NCI-H2081 treated with DMSO at 0.1 percent for 48 hours (cell line): ENCODE measurements around the gene TLE6.
"Not testable (repeated sequence)": the region's sequence is repeated elsewhere in the genome, so short reads cannot be mapped to it uniquely, and the experiment has no call there.

ENCODE experiments used
- DNase-seq: peaks from one replicate; lab custom pipeline; 2025; lab: John Stamatoyannopoulos, UW

TLE6 gene

DNA sequence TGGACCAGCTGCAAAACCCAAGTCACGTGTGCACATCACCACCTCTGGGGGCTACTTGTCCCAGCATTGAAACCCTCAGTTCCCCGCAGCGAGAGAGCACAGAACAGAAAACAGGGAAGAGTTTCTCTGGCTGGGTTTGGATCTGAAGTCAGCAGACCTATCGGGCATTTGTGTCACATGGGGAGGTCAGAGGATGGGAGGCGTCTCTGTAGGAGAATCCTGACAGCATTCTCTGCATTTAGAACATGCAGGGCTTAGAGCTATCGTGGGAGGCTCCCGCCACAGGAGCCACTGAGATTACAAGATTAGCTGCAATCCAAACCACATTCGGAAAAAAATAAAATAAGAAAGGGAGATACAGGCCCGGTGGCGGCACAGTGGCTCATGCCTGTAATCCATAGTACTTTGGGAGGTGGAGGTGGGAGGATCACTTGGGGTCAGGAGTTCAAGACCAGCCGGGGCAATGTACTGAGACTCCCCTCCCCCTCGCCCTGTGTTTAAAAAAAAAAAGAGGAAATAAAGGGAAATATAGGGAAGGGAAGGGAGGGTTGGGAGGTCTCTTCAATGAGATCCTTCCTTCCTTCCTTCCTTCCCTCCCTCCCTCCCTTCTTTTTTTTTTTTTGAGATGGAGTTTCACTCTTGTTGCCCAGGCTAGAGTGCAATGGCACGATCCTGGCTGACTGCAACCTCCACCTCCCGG is 2.9 kb upstream of the TLE6 start:
- DNase-seq, result no peak

DNA sequence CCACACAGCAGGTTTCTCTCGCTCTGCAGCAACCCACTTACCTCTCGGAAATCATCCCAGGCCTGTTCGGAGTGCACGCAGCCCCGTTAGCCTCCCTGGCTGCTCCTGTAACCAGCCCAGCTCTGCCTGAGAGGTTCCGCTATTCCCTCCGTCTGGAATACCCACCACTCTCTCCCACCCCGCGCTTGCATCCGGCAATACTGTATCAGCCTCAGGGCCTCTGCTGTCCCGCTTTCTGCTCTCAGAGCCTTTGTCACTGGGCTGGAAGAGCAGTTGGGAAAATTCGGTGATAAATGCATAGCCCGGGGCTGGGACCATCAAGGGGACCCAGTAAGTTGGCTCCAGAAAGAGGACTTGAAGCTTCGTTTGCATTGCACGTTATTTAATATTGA is 759 bp upstream of the TLE6 start:
- no peak for DNase-seq

DNA sequence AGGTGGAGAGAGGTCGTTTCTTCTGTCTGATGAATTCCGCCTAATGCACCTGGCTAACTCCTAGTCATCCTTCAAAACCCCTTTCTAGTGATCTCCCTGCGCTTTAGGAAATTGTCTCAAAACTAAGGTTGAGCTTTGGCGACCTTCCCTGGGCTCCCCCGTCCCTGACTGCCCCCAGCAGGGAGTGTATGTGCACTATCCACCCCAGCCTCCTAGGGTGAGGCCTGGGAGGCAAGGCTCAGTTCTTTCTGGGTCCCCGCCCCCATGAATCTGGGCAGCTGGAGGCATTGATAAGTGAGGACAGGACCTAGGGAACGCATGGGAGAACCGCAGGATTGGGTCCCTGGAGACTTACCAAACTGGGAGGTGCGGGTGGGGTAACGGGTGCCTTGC is 378 bp downstream of the TLE6 start:
- no peak for DNase-seq

DNA sequence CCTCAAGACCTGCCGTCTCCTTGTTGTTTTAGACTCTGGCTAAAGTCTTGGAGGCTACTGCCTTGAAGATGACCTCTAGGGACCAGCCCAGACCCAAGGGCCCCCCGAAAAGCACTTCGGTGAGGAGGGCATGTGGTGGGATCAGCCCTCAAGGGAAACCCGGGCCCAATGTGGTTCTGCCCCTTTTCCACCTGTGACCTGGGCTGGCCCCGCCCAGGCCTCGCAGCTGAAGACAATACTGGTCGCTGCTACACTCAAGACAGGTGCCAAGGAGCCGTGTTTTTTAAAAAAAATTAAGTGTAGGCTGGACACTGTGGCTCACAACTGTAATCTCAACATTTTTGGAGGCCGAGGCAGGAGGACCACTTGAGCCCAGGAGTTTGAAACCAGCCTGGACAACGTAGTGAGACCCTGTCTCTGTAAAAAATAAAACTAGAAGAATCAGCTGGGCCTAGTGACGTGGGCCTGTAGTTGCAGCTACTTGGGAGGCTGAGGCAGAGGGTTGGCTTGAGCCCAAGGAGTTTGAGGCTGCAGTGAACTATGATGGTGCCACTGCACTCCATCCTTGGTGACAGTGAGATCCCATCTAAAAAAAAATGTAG is 903 bp downstream of the TLE6 start:
- DNase-seq, result no peak

DNA sequence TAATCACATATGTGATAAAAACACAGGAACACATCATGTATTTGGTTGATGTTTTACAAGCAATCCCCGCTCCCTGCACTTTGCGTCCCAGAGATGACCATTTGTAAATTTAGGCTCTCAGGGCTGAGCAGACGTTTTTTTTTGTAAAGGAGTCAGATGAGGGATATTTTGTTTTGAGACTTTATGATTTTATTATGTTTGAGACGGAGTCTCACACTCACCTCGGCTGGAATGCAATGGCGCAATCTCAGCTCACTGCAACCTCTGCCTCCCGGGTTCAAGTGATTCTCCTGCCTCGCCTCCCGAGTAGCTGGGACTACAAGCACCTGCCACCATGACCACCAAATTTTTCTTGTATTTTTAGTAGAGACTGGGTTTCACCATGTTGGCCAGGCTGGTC is 1.4 kb downstream of the TLE6 start:
- no peak for DNase-seq

DNA sequence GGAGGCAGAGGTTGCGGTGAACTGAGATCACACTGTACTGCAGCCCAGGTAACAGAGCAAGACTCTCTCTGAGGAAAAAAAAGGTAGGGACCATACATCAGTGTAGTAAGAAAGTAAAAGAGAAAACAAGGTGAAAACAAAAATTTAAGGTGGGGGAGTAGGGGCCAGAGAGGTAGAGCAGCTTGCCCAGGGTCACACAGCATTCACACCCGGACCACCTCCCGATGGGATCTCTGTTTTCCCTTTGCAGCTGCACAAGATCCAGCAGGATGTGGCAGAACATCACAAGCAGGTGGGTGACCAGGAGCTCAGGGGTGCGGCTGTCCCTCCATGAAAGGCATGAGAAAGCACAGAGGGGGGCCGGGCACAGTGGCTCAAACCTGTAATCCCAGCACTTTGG is 4.5 kb downstream of the TLE6 start:
- no peak for DNase-seq

DNA sequence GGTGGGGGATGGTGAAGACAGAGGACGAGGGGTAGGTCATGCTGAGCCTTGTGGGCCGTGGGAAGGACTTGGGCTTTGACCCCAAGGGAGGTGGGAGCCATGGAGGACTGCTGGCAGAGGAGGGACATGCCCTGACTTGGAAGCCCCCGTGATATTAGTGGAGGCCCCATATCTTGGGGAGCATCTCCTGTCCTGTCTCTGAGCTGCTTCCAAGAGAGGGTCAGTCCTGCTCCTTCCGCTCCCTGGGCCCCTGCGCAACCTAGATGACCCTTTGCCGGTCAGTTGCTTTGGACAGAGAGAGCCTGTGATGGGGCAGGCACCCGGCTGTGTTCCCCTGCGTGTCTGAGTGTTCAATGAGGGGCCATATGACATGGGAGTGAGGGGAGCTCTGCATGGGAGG is 5.2 kb downstream of the TLE6 start:
- DNase-seq, result no peak

DNA sequence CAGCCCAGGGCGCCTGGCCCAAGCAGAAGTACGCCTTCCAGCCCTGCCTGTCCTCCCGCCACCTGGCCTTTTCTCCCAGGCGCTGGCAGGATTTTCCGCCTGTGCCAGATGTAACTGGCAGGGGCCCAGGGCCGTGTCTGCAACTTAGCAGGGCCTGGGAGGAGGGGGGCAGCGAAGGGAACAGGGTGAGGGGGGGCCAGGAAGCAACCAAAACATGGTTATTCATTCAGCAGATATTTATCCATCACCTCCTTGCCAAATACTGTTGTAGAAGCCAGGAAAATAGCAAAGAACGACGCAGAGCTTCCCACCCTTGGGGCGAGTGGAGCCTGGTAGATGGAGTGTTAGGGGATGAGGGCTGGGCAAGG is 5.6 kb downstream of the TLE6 start:
- peak; percentile 72 for DNase-seq

DNA sequence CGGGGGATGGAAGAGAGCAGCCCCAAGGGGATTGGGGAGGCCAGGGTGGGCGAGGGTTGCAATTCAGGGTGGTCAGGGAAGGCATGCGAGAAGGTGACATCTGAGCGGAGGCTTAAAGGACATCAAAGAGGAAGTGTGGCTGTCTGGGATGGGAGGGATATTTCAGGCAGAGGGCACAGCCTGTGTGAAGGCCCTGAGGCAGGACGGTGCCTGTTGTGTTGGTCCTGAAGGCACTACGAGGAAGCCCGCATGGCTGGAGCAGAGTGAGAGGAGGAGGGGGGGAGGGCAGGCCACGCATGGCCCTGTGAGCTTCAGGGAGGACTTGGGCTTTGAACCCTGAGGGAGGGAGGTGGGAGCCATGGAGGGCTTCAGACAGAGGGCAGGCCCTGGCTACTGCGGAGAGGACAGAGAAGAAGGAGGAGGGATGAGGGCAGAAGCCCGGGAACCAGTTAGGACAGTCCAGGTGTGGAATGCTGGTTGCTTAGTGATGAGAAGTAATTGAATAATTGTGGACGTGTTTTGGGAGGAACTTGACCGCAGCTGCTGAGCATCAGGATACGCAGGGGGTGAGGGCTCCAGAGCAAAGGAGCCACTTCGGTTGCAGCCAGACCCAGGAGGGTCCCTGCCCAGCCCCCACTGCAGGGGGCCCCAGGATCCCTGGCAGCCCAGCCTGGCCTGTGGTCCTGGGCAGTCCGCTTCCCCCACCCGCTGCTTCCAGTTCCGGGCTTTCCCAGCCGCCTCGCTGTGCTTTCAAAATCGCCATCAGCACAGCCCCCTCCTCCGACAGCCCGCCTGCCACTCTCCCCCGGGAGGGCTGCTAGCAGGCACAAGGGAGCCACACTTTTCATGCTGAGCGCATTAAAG is 6.2 kb downstream of the TLE6 start:
- DNase-seq, result peak; percentile 75

DNA sequence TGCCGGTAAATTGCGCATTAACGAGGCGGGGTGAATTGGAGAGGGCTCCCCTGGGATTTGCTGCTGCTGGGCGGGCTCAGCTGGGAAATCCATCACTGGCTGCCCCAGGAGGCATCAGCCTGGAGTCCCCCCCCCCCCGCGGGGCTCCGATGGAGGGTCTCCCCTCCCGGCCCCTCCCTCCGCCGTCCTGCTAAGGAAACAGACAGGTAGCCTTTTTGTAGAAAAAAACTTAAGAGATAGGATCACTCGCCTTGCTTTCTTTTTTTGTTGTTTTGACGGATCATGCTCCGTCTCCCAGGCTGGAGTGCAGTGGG is 6.8 kb downstream of the TLE6 start:
- DNase-seq, result no peak

DNA sequence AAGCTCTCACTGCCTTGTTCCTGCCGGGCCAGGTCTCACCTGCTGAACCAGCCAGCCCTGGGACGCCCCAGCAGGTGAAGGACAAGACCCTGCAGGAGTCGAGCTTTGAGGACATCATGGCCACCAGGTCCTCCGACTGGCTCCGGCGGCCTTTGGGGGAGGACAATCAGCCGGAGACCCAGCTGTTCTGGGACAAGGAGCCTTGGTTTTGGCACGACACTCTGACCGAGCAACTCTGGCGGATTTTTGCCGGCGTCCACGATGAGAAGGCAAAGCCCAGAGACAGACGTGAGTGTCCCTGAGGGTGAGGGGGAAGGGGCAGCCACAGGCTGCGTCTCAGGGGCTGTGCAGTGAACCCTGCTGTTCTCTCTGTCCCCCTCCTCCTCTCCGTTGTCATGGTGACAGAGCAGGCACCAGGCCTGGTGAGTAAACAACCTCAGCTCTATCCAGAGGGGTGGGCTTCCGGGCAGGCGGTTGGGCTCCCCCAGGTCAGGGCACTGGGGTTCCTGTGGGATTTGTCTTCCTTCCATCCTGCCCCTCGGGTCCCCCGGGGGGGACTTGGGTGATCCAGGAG is 9.7 kb downstream of the TLE6 start:
- no peak for DNase-seq

DNA sequence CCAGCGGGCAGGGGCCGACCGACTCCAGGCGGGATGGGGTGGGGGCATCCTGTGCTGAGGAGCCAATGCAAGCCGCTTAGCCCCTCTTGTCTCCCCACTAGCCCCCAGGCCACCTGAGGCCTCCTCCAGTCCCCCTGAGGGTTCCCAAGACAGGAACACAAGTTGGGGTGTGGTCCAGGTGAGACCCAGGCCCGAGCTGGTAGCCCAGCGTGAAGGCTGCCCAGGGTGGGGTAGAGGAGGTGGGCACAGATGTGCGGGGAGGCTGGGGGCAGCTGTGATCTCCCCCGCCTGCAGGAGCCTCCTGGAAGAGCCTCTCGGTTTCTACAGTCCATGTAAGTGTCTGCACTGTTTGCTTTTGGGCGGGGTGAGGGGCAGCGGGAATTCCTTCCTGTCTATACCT is 10.4 kb downstream of the TLE6 start:
- no peak for DNase-seq

DNA sequence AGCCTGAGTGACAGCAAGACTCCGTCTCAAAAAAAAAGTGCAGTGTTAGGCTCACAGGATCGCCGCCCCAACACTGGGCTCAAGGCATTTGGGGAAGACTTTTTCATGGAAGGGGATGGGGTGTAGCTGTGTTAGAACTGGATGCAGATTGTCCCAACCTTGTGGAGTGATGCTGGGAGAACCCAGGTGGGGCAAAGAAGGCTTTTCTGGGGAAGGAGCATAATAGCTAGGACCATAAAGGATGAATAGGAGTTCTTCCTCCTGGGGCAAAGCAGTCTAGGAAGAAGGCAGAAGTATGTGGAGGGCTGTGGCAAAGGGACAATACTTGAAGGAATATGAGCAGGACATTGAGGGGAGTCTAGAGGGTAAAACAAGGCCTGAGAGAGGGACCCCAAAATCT is 11.2 kb downstream of the TLE6 start:
- no peak for DNase-seq

DNA sequence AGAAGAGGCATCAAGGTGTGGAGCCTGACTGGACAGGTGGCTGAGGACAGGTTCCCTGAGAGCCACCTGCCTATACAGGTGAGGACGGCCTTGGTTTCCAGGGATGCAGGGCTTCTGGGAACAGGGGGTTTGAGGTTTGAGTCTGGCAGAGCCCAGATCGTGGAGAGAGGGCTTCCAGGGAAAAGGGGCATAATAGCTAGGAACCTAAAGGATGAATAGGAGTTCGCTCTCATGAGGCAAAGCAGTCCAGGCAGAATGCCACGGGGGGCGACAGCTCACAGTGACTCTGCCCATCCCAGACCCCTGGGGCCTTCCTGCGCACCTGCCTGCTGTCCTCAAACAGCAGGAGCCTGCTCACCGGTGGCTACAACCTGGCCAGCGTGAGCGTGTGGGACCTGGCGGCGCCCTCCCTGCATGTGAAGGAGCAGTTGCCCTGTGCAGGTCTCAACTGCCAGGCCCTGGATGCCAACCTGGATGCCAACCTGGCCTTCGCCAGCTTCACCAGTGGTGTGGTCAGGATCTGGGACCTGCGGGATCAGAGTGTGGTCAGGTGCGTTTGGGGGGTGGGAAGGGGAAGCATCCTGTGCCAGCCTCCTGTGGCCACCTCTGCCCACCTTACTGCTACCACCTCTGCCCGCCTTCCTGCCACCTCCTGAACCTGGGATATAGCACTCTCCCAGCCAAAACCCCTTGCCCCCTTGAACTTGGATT is 12.0 kb downstream of the TLE6 start:
- DNase-seq, result no peak

DNA sequence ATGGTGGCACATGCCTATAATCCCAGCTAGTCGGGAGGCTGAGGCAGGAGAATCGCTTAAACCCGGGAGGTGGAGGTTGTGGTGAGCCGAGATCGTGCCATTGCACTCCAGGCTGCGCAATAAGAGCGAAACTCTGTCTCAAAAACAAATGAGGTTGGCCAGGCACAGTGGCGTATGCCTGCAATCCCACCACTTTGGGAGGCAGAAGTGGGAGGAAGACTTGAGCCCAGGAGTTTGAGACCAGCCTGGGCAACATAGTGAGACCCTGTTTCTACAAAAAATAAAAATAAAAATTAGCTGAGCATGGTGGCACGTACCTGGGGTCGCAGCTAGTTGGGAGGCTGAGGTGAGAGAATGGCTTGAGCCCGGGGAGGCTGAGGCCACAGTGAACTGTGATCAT is 15.0 kb downstream of the TLE6 start:
- DNase-seq, result not testable (repeated sequence)

DNA sequence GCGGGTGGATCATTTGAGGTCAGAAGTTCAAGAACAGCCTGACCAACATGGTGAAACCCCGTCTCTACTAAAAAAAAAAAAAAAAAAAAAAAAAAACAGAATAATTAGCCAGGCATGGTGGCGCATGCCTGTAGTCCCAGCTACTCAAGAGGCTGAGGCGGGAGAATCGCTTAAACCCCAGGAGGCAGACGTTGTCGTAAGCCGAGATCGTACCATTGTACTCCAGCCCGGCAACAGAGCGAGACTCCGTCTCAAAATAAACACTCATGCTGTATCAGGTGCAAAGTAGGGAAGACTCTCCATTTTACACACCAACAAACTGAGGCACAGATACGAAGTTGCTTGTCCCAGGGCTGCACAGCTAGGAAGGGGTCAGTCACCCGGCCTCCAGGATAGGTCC is 15.6 kb downstream of the TLE6 start:
- no peak for DNase-seq

DNA sequence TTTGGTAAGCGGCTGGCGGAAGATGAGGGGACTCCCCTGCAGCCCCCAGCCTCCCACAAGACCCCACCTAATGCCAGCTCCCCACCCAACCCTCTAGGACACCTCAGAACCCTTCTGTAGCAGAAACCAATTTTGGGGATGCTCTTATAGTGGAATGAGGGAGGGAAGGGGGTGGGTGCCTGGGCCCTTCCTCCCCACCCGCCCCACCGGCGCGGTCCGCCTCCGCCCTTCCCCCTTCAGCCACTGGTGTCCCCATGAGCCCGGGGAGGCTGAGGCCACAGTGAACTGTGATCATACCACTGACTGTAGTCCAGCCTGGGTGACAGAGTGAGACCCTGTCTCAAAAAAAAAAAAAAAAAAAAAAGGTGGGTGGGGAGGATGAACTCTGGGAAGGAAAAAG is 16.2 kb downstream of the TLE6 start:
- DNase-seq, result no peak

DNA sequence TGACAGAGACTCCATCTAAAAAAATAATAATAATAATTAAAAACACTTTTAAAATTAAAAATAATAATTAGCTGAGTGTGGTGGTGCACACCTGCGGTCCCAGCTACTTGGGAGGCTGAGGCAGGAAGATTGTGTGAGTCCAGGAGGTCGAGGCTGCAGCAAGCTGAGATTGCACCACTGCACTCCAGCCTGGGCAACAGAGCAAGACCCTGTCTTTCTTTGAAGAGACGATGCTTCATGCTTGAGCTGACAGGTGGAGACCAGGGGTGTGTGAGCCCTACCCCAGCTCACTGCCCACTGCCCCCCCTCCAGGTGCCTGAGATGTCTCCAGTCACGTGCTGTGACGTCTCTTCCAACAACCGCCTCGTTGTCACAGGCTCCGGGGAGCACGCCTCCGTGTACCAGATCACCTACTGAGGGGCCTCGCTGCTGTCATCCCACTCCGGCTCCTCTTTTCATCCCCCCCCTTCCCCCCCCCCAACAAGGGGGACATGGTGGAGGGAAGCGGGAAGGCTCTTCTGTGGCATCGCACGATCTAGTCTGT is 17.3 kb downstream of the TLE6 start:
- no peak for DNase-seq

DNA sequence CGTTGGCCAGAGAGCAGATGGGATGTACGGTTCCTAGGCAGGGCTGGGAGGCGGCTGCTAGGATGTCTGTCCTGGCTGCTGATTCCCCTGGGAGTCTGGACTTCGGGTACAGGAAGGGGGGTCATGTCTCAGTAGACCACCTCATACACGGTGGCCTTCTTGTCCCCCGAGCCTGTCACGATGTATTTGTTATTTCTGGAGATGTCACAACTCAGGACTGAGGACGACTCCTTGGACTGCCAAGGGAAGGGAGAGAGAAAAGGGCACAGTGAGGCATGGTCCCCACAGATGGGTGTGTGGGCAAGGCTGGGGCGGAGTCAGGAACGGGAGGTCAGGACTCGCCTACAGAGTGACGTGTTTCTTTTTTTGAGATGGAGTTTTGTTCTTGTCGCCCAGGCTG is 20.4 kb downstream of the TLE6 start:
- no peak for DNase-seq

DNA sequence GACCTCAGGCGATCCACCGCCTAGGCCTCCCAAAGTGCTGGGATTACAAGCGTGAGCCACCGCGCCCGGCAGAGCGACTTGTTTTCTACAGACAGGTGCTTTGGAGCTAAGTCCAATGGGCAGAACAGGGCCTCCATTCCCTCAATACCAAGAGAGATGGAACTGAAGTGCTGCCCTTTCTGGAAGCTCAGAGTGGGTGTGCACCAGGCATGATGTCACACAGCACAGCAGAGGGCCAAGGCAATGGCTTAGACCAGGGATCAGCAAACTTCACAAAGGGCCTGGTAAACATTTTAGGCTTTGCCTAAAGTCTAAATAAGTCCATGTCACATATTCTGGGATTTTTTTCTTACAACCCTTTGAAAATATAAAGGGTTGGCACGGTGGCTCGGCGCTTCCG is 21.3 kb downstream of the TLE6 start:
- no peak for DNase-seq

DNA sequence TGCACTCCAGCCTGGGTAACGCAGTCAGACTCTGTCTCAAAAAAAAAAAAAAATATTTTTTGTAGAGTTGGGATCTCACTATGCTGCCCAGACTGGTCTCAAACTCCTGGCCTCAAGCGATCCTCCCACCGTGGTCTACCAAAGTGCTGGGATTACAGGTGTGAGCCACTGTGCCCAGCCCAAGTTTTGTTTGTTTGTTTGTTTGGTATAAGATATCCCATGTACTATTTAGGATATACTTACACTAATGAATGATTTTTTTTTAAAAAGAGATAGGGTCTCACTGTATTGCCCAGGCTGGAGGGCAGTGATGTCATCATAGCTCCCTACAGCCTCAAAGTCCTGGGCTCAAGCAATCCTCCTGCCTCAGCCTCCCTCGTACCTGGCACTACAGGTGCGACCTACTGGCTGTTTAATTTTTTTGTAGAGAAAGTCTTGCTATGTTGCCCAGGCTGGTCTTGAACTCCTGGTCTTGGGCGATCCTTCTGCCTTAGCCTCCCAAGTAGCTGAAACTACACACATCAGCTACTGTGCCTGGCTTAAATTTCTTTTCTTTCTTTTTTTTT is 24.0 kb downstream of the TLE6 start:
- no peak for DNase-seq

DNA sequence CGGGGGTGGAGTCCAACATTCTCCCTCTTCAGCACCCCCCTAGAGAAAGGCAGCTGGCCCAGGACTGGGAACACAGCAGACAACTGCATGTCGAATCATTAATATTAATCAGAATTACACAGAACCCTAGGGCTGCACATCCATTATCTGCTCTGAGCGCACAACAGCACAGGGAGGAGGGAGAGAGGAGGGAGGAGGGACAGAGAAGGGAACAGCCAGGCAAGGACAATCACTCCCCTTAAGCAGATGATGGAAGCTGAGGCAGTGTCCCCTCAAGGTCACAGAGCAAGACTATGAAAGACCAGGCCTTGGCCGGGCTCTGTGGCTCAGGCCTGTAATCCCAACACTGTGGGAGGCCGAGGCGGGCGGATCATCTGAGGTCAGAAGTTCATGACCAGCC is 25.7 kb downstream of the TLE6 start:
- DNase-seq, result no peak
